Esophagus (tissue), 2 donors: ENCODE results near the gene FAM168B. TPM values are rescaled to one million over a fixed set of nuclear protein-coding genes. Genes with fewer than 3 reads are reported as not detected.

Experiments used
- H3K27ac ChIP-seq, 2 donors: one replicate each; pipeline ENCODE4 v1.5.1; 2013; ENCODE audit warnings: low read depth in 2 of 2, mild to moderate bottlenecking in 2 of 2, inconsistent platforms in 1 of 2, low read length in 1 of 2, moderate library complexity in 1 of 2
- H3K27me3 ChIP-seq, 2 donors: one replicate each; pipeline ENCODE4 v1.6.1; 2013; ENCODE audit warnings: low read length in 2 of 2, control low read depth in 1 of 2, mild to moderate bottlenecking in 1 of 2; ENCODE audit not compliant: insufficient read depth in 2 of 2, control insufficient read depth in 1 of 2
- H3K36me3 ChIP-seq, 2 donors: one replicate each; pipeline ENCODE4 v1.6.1; 2013; ENCODE audit warnings: low read length in 1 of 2; ENCODE audit not compliant: control insufficient read depth in 2 of 2, insufficient read depth in 2 of 2
- H3K4me1 ChIP-seq, 2 donors: one replicate each; pipeline ENCODE4 v1.6.1; 2013; ENCODE audit warnings: low read length in 1 of 2; ENCODE audit not compliant: control insufficient read depth in 2 of 2, insufficient read depth in 2 of 2
- H3K4me3 ChIP-seq, 2 donors: one replicate each; pipeline ENCODE4 v1.5.1; 2013; ENCODE audit warnings: low read length in 2 of 2, mild to moderate bottlenecking in 2 of 2, low read depth in 1 of 2, moderate library complexity in 1 of 2
- H3K9me3 ChIP-seq, 2 donors: one replicate each; pipeline ENCODE4 v1.6.1; 2013; ENCODE audit warnings: mild to moderate bottlenecking in 2 of 2, low read depth in 1 of 2, low read length in 1 of 2, moderate library complexity in 1 of 2; ENCODE audit not compliant: control insufficient read depth in 2 of 2, insufficient read depth in 1 of 2
- WGBS, 2 donors: extraction: QIAGEN DNeasy Blood & Tissue Kit; methylation state at CpG; one replicate each; pipeline ENCODE4 v1.1.7; 2013; 5-methylcytosine and 5-hydroxymethylcytosine counted together
- polyA plus RNA-seq, 2 donors: library from polyadenylated mRNA; stranded (reverse); fragments of 200-250 nt; gene quantifications; one replicate each; pipeline ENCODE4 v1.2.3, GENCODE V29; 2013
- donor health status: healthy with polysubstance abuse.
- donor health status: Bipolar disorder and iron deficiency.

The FAM168B gene
- polyA plus RNA-seq, 2 donors, result 13.2 to 27.3 TPM

GRCh38 chr2:131047920-131048560 lies 45.2 kb downstream of the FAM168B start:
- H3K4me3 ChIP-seq, result no peak overlapping the region

DNA sequence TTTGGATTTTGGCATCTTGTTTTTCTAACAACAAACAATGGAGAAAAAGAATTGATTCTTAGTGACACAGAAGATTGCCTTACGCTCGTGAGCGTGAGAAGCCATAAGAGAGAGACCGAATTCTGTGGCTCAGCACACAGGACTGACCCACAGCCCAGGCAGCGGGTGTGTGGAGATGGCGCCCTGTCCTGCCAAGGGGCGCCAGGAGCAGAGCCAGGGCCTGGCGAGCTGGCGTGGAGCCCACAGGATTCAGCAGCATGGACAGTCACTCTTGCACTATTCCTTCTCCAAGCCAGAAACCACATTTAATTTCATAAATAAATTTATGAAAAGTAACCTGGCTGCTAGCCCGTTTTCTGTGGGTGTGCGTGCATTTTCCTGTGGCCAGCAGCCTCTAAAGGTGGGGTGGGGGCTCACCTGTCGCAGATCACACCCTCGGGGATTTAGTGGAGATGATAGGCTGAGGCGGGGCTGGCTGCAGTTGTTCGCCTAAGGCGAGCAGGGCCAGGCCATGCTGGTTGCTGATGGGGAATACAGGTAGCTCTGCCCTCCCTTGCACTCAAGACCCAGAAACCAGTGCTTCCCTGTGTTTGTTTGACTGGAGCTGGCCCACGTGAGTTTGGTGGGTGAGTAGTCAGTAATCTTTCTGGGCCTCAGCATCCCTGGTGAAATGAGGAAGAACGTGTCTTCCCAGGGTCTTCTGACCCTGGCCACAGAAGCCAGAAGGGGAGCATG lies 46.2 kb downstream of the FAM168B start:
- Histone ChIP-seq H3K36me3 (peaks cover 3 to 67% of the 10 kb centered on the region in 2 donors), H3K4me3 (no peak overlapping the region), H3K27me3 (no peaks in the 10 kb centered on the region), H3K9me3 (no peaks in the 10 kb centered on the region), H3K4me1 (peaks cover 0 to 2% of the 10 kb centered on the region in 2 donors), H3K27ac (no peak overlapping the region)
- WGBS, 2 donors, result 87 to 89% methylated on average over 18 of the region's 18 CpGs

More at GRCh38 chr2:131047920-131048560, 45.2 kb downstream of the FAM168B start:
- Histone ChIP-seq H3K27me3 (no peaks in the 10 kb centered on the region), H3K36me3 (peaks cover 10 to 76% of the 10 kb centered on the region in 2 donors), H3K9me3 (no peaks in the 10 kb centered on the region), H3K4me1 (peaks cover 0 to 2% of the 10 kb centered on the region in 2 donors), H3K27ac (no peak overlapping the region)
- WGBS, 2 donors, result 83% methylated on average over 11 of the region's 11 CpGs

DNA sequence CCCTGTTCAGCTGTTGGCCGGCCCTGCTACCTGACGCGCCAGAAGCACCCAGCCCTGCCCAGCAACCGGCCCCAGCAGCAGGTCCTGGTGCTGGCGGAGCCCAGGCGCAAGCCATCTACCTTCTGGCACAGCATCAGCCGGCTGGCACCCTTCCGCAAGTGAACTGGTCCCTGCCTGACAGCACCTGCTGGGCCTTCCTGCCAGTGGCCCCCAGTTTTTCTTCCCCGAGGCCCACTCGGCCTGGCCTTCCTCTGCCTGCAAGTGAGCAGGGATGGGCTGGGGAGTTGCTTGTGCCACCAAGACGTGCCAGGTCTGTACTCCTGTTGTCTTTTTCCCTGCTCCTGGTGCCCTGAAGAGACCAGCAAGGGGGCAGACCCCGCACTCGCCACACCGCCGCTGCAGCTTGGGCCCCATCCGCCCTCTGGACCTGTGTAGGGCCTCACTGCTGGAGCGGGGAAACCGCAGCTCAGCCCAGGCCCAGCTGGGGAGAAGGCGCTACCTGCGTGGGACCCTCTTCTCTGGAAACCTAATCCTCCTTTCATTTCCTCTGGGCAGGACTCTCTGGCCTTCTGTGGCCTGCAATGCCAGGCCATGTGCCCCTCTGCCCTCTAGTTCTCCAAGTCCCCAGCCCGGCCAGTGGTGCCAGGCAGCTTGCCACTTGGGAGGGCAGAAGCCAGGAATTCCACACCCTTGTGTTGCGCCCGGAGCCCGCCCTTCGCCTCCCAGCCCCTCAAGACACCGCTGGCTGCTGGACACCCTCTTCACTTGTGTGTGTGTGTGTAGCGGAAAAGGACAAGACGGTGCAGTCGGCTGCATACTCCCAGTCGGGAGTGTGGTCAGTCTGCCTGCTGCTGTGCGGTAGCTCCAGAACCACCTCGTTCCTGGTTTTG lies 47.0 kb downstream of the FAM168B start:
- Histone ChIP-seq H3K27ac (no peak overlapping the region), H3K36me3 (peaks cover 3 to 72% of the 10 kb centered on the region in 2 donors), H3K4me3 (no peak overlapping the region), H3K9me3 (no peaks in the 10 kb centered on the region), H3K4me1 (peaks cover 0 to 9% of the 10 kb centered on the region in 2 donors), H3K27me3 (no peaks in the 10 kb centered on the region)
- 79 to 83% methylated on average over 32 of the region's 32 CpGs for WGBS, 2 donors

- no peak overlapping the region for H3K27ac ChIP-seq
- H3K36me3 ChIP-seq, result peaks cover 3 to 76% of the 10 kb centered on the region in 2 donors
- no peaks in the 10 kb centered on the region for H3K27me3 ChIP-seq
- H3K4me3 ChIP-seq, result no peak overlapping the region
- no peaks in the 10 kb centered on the region for H3K9me3 ChIP-seq
- 82 to 89% methylated on average over 7 to 8 of the region's 8 CpGs for WGBS, 2 donors
- H3K4me1 ChIP-seq, result peaks cover 0 to 11% of the 10 kb centered on the region in 2 donors
Observed at GRCh38 chr2:131045286-131046027, 47.8 kb downstream of the FAM168B start.

DNA sequence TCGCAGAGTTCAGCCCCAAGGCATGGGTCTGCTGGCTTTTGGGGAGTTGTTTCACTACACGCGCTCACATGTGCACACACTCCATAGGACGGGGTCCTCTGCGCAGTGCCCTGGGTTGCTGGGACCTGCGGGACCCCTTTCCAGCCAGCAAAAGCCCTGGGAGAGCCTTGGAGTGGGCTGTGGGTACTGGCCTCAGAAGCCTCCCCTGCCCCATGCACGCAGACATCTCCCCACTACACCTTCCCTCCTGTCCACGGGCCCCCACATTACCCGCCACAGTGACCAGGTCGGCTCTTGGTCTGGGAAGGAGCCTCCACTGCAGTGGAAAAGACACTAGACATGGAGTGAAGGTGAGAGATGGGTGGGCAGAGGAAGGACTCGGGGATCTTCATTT lies 48.5 kb downstream of the FAM168B start:
- Histone ChIP-seq H3K27me3 (no peaks in the 10 kb centered on the region), H3K4me1 (peaks cover 0 to 11% of the 10 kb centered on the region in 2 donors), H3K36me3 (peaks cover 3 to 78% of the 10 kb centered on the region in 2 donors), H3K9me3 (no peaks in the 10 kb centered on the region), H3K27ac (no peak overlapping the region), H3K4me3 (no peak overlapping the region)
- 94% methylated on average over 11 of the region's 11 CpGs for WGBS, 2 donors

- peaks cover 3 to 81% of the 10 kb centered on the region in 2 donors for H3K36me3 ChIP-seq
- H3K27me3 ChIP-seq, result no peaks in the 10 kb centered on the region
- WGBS, 2 donors, result 86 to 88% methylated on average over 22 to 24 of the region's 24 CpGs
- H3K4me1 ChIP-seq, result peaks cover 0 to 11% of the 10 kb centered on the region in 2 donors
- H3K27ac ChIP-seq, result no peak overlapping the region
- no peaks in the 10 kb centered on the region for H3K9me3 ChIP-seq
- no peak overlapping the region for H3K4me3 ChIP-seq
Observed at GRCh38 chr2:131044075-131044756, 49.0 kb downstream of the FAM168B start.

GRCh38 chr2:131043199-131044074 lies 49.8 kb downstream of the FAM168B start:
- H3K36me3 ChIP-seq, result peaks cover 3 to 78% of the 10 kb centered on the region in 2 donors

GRCh38 chr2:131042148-131042775 lies 51.0 kb downstream of the FAM168B start:
- 82 to 83% methylated on average over 7 of the region's 7 CpGs for WGBS, 2 donors
- Histone ChIP-seq H3K27me3 (no peaks in the 10 kb centered on the region), H3K4me3 (no peak overlapping the region), H3K27ac (no peak overlapping the region), H3K36me3 (peaks cover 3 to 69% of the 10 kb centered on the region in 2 donors), H3K4me1 (peaks cover 0 to 11% of the 10 kb centered on the region in 2 donors), H3K9me3 (no peaks in the 10 kb centered on the region)

More at GRCh38 chr2:131043199-131044074, 49.8 kb downstream of the FAM168B start:
- peaks cover 0 to 11% of the 10 kb centered on the region in 2 donors for H3K4me1 ChIP-seq
- WGBS, 2 donors, result 81 to 85% methylated on average over 17 to 18 of the region's 18 CpGs
- no peaks in the 10 kb centered on the region for H3K27me3 ChIP-seq
- H3K4me3 ChIP-seq, result no peak overlapping the region
- H3K9me3 ChIP-seq, result no peaks in the 10 kb centered on the region
- no peak overlapping the region for H3K27ac ChIP-seq
